CD14-positive monocyte (primary cell): ENCODE results near the gene RPL7A. TPM values are rescaled to one million over a fixed set of nuclear protein-coding genes. Genes with fewer than 3 reads are reported as not detected.

Source experiments
- DNase-seq, 3 donors: peaks; one replicate each; pipeline ENCODE4 v3.0.0-alpha.2; 2011 to 2022
- H2AFZ ChIP-seq: 2 replicates; pipeline ENCODE4 v1.6.0; 2012; ENCODE audit warnings: mild to moderate bottlenecking, low read depth, low read length, inconsistent platforms; ENCODE audit not compliant: insufficient read depth, poor library complexity, severe bottlenecking
- H3K27ac ChIP-seq, 2 donors: 1 replicate in 1 of 2; 2 replicates in 1 of 2; pipeline ENCODE4 v1.5.1; 2012 to 2013; ENCODE audit warnings: low read length in 2 of 2, control low read depth in 1 of 2, inconsistent platforms in 1 of 2, low read depth in 1 of 2, mild to moderate bottlenecking in 1 of 2
- H3K27me3 ChIP-seq, 2 donors: one replicate each; pipeline versions ENCODE4 v1.6.0 to v1.6.1; 2011 to 2013; ENCODE audit warnings: low read length in 2 of 2; ENCODE audit not compliant: control insufficient read depth in 2 of 2, insufficient read depth in 2 of 2
- H3K36me3 ChIP-seq, 2 donors: replicated peaks in 1 of 2; 1 replicate in 1 of 2; 2 replicates in 1 of 2; pipeline versions ENCODE4 v1.5.1 to v1.6.1; 2012 to 2013; ENCODE audit warnings: low read length in 2 of 2, control low read depth in 1 of 2, inconsistent platforms in 1 of 2, mild to moderate bottlenecking in 1 of 2; ENCODE audit not compliant: insufficient read depth in 2 of 2, control insufficient read depth in 1 of 2
- H3K4me1 ChIP-seq, 2 donors: 1 replicate in 1 of 2; 2 replicates in 1 of 2; pipeline versions ENCODE4 v1.5.1 to v1.6.1; 2012 to 2013; ENCODE audit warnings: low read length in 2 of 2, control low read depth in 1 of 2, inconsistent platforms in 1 of 2, mild to moderate bottlenecking in 1 of 2, moderate library complexity in 1 of 2; ENCODE audit not compliant: insufficient read depth in 2 of 2, control insufficient read depth in 1 of 2
- H3K4me2 ChIP-seq: replicated peaks from 2 replicates; pipeline ENCODE3; 2012; ENCODE audit warnings: low read length, moderate library complexity, mild to moderate bottlenecking; ENCODE audit not compliant: poor library complexity, severe bottlenecking; ENCODE audit errors: extremely low read depth
- H3K4me3 ChIP-seq, 3 experiments: fragments of 200-600 bp in 1 of 3; sonication (generic) in 1 of 3; replicated peaks in 1 of 3; 1 replicate in 2 of 3; 2 replicates in 1 of 3; pipeline ENCODE4 v1.5.1; 2011 to 2013; ENCODE audit warnings: low read length in 3 of 3, mild to moderate bottlenecking in 3 of 3, control low read depth in 2 of 3, low read depth in 2 of 3, inconsistent platforms in 1 of 3, moderate library complexity in 1 of 3
- H3K79me2 ChIP-seq: 2 replicates; pipeline ENCODE4 v1.6.0; 2012; ENCODE audit warnings: mild to moderate bottlenecking, control low read depth, inconsistent platforms, low read length, moderate library complexity; ENCODE audit not compliant: insufficient read depth
- H3K9ac ChIP-seq: 2 replicates; pipeline ENCODE4 v1.6.0; 2017; ENCODE audit warnings: low read length, mild to moderate bottlenecking; ENCODE audit not compliant: insufficient read depth, poor library complexity, severe bottlenecking
- H3K9me3 ChIP-seq, 2 donors: replicated peaks in 1 of 2; 1 replicate in 1 of 2; 2 replicates in 1 of 2; pipeline versions ENCODE4 v1.5.1 to v1.6.1; 2012 to 2013; ENCODE audit warnings: low read length in 2 of 2, control low read depth in 1 of 2; ENCODE audit not compliant: control insufficient read depth in 1 of 2, insufficient read depth in 1 of 2
- H4K20me1 ChIP-seq: 2 replicates; pipeline ENCODE4 v1.6.0; 2012; ENCODE audit warnings: mild to moderate bottlenecking, low read length, control low read depth, moderate library complexity; ENCODE audit not compliant: insufficient read depth
- H3K27ac Mint-ChIP-seq, 7 donors: one replicate each; pipeline ENCODE4 v1.8.0; 2020; ENCODE audit warnings: mild to moderate bottlenecking in 7 of 7, mixed read lengths in 7 of 7, moderate library complexity in 6 of 7, inconsistent platforms in 2 of 7
- H3K27me3 Mint-ChIP-seq, 3 donors: one replicate each; pipeline ENCODE4 v1.8.0; 2021 to 2022; ENCODE audit warnings: low read depth in 3 of 3, mild to moderate bottlenecking in 3 of 3, mixed read lengths in 3 of 3, moderate library complexity in 3 of 3, inconsistent platforms in 1 of 3
- H3K36me3 Mint-ChIP-seq, 2 donors: one replicate each; pipeline ENCODE4 v1.8.0; 2020; ENCODE audit warnings: mixed read lengths in 2 of 2, inconsistent platforms in 1 of 2, mild to moderate bottlenecking in 1 of 2
- H3K4me1 Mint-ChIP-seq: one replicate; pipeline ENCODE4 v1.8.0; 2020; ENCODE audit warnings: mild to moderate bottlenecking, mixed read lengths
- H3K4me3 Mint-ChIP-seq, 2 donors: one replicate each; pipeline ENCODE4 v1.8.0; 2020; ENCODE audit warnings: mild to moderate bottlenecking in 2 of 2, mixed read lengths in 2 of 2, moderate library complexity in 1 of 2
- H3K9me3 Mint-ChIP-seq, 7 donors: one replicate each; pipeline ENCODE4 v1.8.0; 2020 to 2022; ENCODE audit warnings: mixed read lengths in 7 of 7, mild to moderate bottlenecking in 6 of 7, moderate library complexity in 6 of 7, inconsistent platforms in 2 of 7
- WGBS: methylation state at CpG from one replicate; pipeline ENCODE4 v1.1.5; 2013; ENCODE audit warnings: missing lambda C conversion rate; ENCODE audit not compliant: insufficient coverage; 5-methylcytosine and 5-hydroxymethylcytosine counted together
- intact Hi-C, 2 donors: fragments of 100-400 bp; cut with micrococcal nuclease; formaldehyde crosslinking; loops; one replicate each; pipeline versions ENCODE4 v1.15.0 to v1.15.1; 2023
- polyA plus RNA-seq, 3 donors: library from polyadenylated mRNA; depleted of rRNA in 1 of 3; unstranded in 2 of 3; stranded (reverse) in 1 of 3; fragments of 300-500 nt in 2 of 3; fragments of >200 nt in 1 of 3; fragmentation: Illumina TruSeq in 2 of 3; gene quantifications; 1 replicate in 2 of 3; 2 replicates in 1 of 3; pipeline ENCODE4 v1.2.3, GENCODE V29; 2012 to 2021
- TF ChIP-seq, protein P1 (sequence below): fragments of 200-600 bp; IDR thresholded peaks from one replicate; pipeline ENCODE4 v1.8.0; 2022; ENCODE audit warnings: antibody characterized with exemption, mild to moderate bottlenecking

The RPL7A gene
- polyA plus RNA-seq, 3 donors, result 390 to 2,322 (median 437) TPM

DNA sequence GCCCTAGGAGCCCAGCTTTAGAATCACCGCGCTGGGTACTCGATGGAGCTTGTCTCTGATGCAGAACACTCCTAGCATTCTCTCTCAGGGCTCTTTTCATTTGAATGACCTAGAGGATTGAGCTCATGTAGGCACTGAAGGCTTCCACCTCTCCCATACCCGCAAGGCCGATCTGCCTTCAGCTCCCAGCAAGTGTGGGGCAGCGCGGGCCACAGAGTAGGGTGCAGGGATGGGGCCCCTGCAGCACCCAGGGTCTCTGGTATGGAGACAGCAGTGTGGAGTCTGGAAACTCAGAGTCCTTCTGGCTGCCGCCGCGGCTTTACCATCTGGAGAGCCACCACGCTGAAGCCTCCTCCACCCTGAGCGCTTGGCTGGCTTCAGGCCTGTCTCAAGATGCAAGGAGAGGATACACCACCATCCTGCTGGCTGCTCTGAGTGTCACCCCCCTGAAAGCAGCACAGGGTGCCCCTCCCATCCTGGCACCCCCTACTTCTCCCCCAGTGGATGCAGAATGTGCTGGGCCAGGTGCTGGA, 41.1 kb downstream of the RPL7A start:
- no peak overlapping the region for H3K4me3 Mint-ChIP-seq
- peaks cover 2 to 11% (median 6%) of the 10 kb centered on the region in 3 donors for H3K27me3 Mint-ChIP-seq
- Histone ChIP-seq H3K4me3 (no peak overlapping the region), H2AFZ (no peak overlapping the region), H3K79me2 (no peaks in the 10 kb centered on the region), H3K9me3 (no peaks in the 10 kb centered on the region), H4K20me1 (no peaks in the 10 kb centered on the region), H3K27ac (no peak overlapping the region), H3K27me3 (no peaks in the 10 kb centered on the region), H3K4me1 (no peaks in the 10 kb centered on the region), H3K4me2 (no peak overlapping the region), H3K9ac (no peak overlapping the region), H3K36me3 (no peaks in the 10 kb centered on the region)
- DNase-seq, result no peak
- H3K4me1 Mint-ChIP-seq, result no peaks in the 10 kb centered on the region
- H3K36me3 Mint-ChIP-seq, result no peaks in the 10 kb centered on the region
- intact Hi-C loops, result no loop called here
- 99% methylated on average over 7 of the region's 12 CpGs for WGBS
- H3K27ac Mint-ChIP-seq, result no peak overlapping the region
- TF ChIP-seq, protein P1, sequence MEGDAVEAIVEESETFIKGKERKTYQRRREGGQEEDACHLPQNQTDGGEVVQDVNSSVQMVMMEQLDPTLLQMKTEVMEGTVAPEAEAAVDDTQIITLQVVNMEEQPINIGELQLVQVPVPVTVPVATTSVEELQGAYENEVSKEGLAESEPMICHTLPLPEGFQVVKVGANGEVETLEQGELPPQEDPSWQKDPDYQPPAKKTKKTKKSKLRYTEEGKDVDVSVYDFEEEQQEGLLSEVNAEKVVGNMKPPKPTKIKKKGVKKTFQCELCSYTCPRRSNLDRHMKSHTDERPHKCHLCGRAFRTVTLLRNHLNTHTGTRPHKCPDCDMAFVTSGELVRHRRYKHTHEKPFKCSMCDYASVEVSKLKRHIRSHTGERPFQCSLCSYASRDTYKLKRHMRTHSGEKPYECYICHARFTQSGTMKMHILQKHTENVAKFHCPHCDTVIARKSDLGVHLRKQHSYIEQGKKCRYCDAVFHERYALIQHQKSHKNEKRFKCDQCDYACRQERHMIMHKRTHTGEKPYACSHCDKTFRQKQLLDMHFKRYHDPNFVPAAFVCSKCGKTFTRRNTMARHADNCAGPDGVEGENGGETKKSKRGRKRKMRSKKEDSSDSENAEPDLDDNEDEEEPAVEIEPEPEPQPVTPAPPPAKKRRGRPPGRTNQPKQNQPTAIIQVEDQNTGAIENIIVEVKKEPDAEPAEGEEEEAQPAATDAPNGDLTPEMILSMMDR, result no peak
- peaks cover 0 to 3% (median 0%) of the 10 kb centered on the region in 7 donors for H3K9me3 Mint-ChIP-seq

DNA sequence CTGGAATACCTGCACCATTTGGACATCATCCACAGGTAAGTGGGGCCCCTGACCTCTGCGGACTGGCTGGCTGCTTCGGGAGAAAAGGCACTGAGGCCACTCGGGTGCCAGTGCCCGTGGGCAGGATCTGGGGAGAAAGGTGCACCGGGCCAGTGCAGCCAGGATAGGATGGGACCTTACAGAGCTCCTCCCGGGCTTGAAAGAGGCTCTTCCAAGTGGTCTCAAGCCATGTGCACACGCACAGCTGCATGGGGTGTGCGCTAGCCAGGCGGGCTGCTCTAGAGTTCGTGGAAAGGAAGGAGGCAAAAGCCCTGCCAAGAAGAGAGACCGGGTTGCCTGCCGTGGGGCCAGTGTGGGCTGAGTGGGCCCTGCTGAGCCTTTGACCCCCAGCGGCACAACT, 41.5 kb downstream of the RPL7A start:
- H2AFZ ChIP-seq, result no peak overlapping the region
- peaks cover 0 to 3% (median 0%) of the 10 kb centered on the region in 7 donors for H3K9me3 Mint-ChIP-seq
- H3K4me1 Mint-ChIP-seq, result no peaks in the 10 kb centered on the region
- H3K27ac Mint-ChIP-seq, result no peak overlapping the region
- H3K27me3 Mint-ChIP-seq, result peaks cover 4 to 12% (median 6%) of the 10 kb centered on the region in 3 donors
- TF ChIP-seq, protein P1, result no peak
- H3K79me2 ChIP-seq, result no peaks in the 10 kb centered on the region
- H3K36me3 Mint-ChIP-seq, result no peaks in the 10 kb centered on the region
- H3K4me3 ChIP-seq, result no peak overlapping the region
- intact Hi-C loops, result no loop called here
- no peaks in the 10 kb centered on the region for H3K27me3 ChIP-seq
- no peak for DNase-seq
- no peak overlapping the region for H3K4me2 ChIP-seq
- H3K9ac ChIP-seq, result no peak overlapping the region
- no peaks in the 10 kb centered on the region for H3K9me3 ChIP-seq
- H3K4me3 Mint-ChIP-seq, result no peak overlapping the region
- no peaks in the 10 kb centered on the region for H4K20me1 ChIP-seq
- H3K27ac ChIP-seq, result no peak overlapping the region
- no peaks in the 10 kb centered on the region for H3K36me3 ChIP-seq
- no peaks in the 10 kb centered on the region for H3K4me1 ChIP-seq
- WGBS, result 95% methylated on average over 13 of the region's 13 CpGs
